ENCODE data around the gene MEGF9.

- no peak for TF ChIP-seq POLR2AphosphoS5 (IDR thresholded peaks at IDR 0.05; ENCODE audit: low read depth, low read length)
- TF ChIP-seq POLR2A (IDR thresholded peaks at IDR 0.05; ENCODE audit: low read depth, low read length): no peak
- TF ChIP-seq PAX5 (IDR thresholded peaks at IDR 0.05; ENCODE audit: insufficient read depth, low read length, severe bottlenecking): no peak
- TF ChIP-seq TAF1 (IDR thresholded peaks at IDR 0.05; ENCODE audit: low read depth, low read length): no peak
- no peak for TF ChIP-seq SPI1 (IDR thresholded peaks at IDR 0.05; ENCODE audit: low read depth, low read length)
These were observed 120.9 kb downstream of the MEGF9 start for GRCh38 chr9:120593250-120593954.

All from GM12891 (cell line).